ENCODE results near the gene TMEM184C. TPM values are rescaled to one million over a fixed set of nuclear protein-coding genes. Genes with fewer than 3 reads are reported as not detected.

Gene TMEM184C
- total and polyA plus RNA-seq, 2 donors = 17.3 to 37.0 TPM

GRCh38 chr4:147617841-147618691 lies 869 bp downstream of the TMEM184C start:
- peak overlapping the region; percentile 59 for H3K4me3 ChIP-seq (ENCODE audit: low read depth, low read length)
- 10% methylated on average over 17 of the region's 17 CpGs for WGBS
- no peaks in the 10 kb centered on the region for H3K36me3 ChIP-seq (ENCODE audit: insufficient read depth)
- DNase-seq (ENCODE audit: extremely low spot score) = no peak
- peak overlapping the region; percentile 69 for H3K27ac ChIP-seq (ENCODE audit: low read depth)
- H3K4me1 ChIP-seq (ENCODE audit: insufficient read depth) = no peaks in the 10 kb centered on the region

- H3K4me1 ChIP-seq (ENCODE audit: insufficient read depth) = no peaks in the 10 kb centered on the region
- 79% methylated on average over 2 of the region's 2 CpGs for WGBS
Measured at GRCh38 chr4:147620315-147620714, 3.1 kb downstream of the TMEM184C start.

DNA sequence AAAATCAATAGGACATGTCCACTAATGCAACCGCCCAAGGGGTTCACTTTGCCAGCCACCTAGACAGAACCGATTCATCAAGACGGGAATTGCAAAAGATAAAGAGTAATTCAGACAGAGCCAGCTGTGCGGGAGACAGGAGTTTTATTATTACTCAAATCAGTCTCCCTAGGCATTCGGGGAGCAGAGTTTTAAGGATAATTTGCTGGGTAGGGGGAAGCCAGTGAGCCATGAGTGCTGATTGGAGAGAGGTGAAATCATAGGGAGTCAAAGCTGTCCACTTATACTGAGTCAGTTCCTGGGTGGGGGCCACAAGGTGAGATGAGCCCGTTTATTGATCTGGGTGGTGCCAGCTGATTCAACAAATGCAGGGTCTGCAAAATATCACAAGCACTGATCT lies 8.5 kb downstream of the TMEM184C start:
- no peaks in the 10 kb centered on the region for H3K4me1 ChIP-seq (ENCODE audit: insufficient read depth)
- H3K36me3 ChIP-seq (ENCODE audit: insufficient read depth) = peaks cover 2% of the 10 kb centered on the region
- no peak for DNase-seq (ENCODE audit: extremely low spot score)
- H3K27ac ChIP-seq (ENCODE audit: low read depth) = no peak overlapping the region
- WGBS = 85% methylated on average over 6 of the region's 6 CpGs
- H3K4me3 ChIP-seq (ENCODE audit: low read depth, low read length) = no peak overlapping the region

More at GRCh38 chr4:147620315-147620714, 3.1 kb downstream of the TMEM184C start:
- Histone ChIP-seq H3K36me3 (ENCODE audit: insufficient read depth) (no peaks in the 10 kb centered on the region), H3K4me3 (ENCODE audit: low read depth, low read length) (no peak overlapping the region), H3K27ac (ENCODE audit: low read depth) (no peak overlapping the region)
- DNase-seq (ENCODE audit: extremely low spot score) = no peak

DNA sequence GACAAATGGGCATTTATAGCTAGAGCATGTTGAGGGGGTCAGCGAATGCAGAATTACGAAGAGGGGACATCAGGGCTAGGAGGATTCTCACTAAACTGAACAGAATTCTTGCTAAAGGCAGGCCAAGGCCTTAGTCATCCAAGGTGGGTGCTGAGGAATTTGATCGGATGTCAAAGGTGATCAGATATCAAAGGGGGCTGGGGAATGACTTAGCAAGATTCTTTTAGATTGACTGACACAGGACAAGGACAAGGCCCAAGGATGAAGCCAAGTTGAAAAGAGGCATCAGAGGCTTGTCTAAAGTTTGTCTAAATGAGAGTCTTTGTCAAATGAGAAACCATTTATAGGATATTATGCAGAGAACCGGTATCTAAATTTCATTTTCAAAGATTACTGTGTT lies 9.7 kb downstream of the TMEM184C start:
- WGBS = 96% methylated on average over 4 of the region's 4 CpGs
- no peak for DNase-seq (ENCODE audit: extremely low spot score)
- H3K36me3 ChIP-seq (ENCODE audit: insufficient read depth) = peaks cover 2% of the 10 kb centered on the region
- no peak overlapping the region for H3K27ac ChIP-seq (ENCODE audit: low read depth)
- H3K4me1 ChIP-seq (ENCODE audit: insufficient read depth) = no peaks in the 10 kb centered on the region
- H3K4me3 ChIP-seq (ENCODE audit: low read depth, low read length) = no peak overlapping the region

- H3K36me3 ChIP-seq (ENCODE audit: insufficient read depth) = peaks cover 2% of the 10 kb centered on the region
- WGBS = 52% methylated on average over 3 of the region's 3 CpGs
Measured at GRCh38 chr4:147628415-147628814, 11.2 kb downstream of the TMEM184C start.

GRCh38 chr4:147629783-147630730 lies 12.9 kb downstream of the TMEM184C start:
- 90% methylated on average over 1 of the region's 1 CpG for WGBS
- no peaks in the 10 kb centered on the region for H3K4me1 ChIP-seq (ENCODE audit: insufficient read depth)
- DNase-seq (ENCODE audit: extremely low spot score) = no peak
- H3K36me3 ChIP-seq (ENCODE audit: insufficient read depth) = peaks cover 2% of the 10 kb centered on the region
- no peak overlapping the region for H3K27ac ChIP-seq (ENCODE audit: low read depth)
- no peak overlapping the region for H3K4me3 ChIP-seq (ENCODE audit: low read depth, low read length)

More at GRCh38 chr4:147628415-147628814, 11.2 kb downstream of the TMEM184C start:
- H3K4me3 ChIP-seq (ENCODE audit: low read depth, low read length) = no peak overlapping the region
- H3K4me1 ChIP-seq (ENCODE audit: insufficient read depth) = no peaks in the 10 kb centered on the region
- DNase-seq (ENCODE audit: extremely low spot score) = no peak
- no peak overlapping the region for H3K27ac ChIP-seq (ENCODE audit: low read depth)

DNA sequence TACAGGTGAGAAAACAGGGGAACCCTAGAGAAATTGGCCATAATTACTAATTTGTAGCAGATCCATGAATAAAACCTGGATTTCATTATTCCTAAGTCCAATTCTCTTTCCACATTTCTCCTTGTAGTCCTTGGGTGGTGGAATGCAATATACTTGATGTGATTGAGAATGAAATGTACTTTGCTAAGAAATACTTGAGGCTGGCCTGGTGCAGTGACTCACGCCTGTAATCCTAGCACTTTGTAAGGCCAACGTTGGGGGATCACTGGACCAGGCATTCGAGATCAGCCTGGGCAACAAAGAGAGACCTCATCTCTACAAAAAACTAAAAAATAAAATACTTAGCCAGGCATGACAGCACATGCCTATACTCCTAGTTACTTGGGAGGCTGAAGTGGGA lies 15.9 kb downstream of the TMEM184C start:
- H3K36me3 ChIP-seq (ENCODE audit: insufficient read depth) = no peaks in the 10 kb centered on the region
- no peak overlapping the region for H3K27ac ChIP-seq (ENCODE audit: low read depth)
- no peak for DNase-seq (ENCODE audit: extremely low spot score)
- H3K4me3 ChIP-seq (ENCODE audit: low read depth, low read length) = no peak overlapping the region
- no peaks in the 10 kb centered on the region for H3K4me1 ChIP-seq (ENCODE audit: insufficient read depth)
- WGBS = 83% methylated on average over 3 of the region's 3 CpGs

- no peaks in the 10 kb centered on the region for H3K4me1 ChIP-seq (ENCODE audit: insufficient read depth)
- H3K4me3 ChIP-seq (ENCODE audit: low read depth, low read length) = no peak overlapping the region
- H3K36me3 ChIP-seq (ENCODE audit: insufficient read depth) = no peaks in the 10 kb centered on the region
- DNase-seq (ENCODE audit: extremely low spot score) = no peak
- H3K27ac ChIP-seq (ENCODE audit: low read depth) = no peak overlapping the region
- 71% methylated on average over 1 of the region's 1 CpG for WGBS
Measured at GRCh38 chr4:147633643-147634042, 16.4 kb downstream of the TMEM184C start.

DNA sequence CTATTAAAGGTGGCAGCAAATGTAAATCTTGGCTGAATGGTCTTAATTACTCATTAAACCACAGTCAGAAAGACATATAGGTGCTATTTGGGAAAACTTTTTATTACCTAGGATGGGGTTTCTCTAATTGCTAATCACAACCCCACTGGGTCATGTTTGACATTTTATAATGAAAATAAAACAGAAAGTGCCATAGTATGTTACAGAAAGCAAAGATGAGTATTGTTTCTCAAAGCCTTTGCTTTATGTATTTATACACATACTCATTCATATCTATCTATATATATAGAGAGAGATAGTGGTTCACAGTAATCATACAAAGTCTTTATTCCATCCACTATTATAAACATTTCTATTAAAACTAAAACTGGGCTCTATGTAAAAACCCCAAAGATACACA lies 18.2 kb downstream of the TMEM184C start:
- Histone ChIP-seq H3K27ac (ENCODE audit: low read depth) (no peak overlapping the region), H3K4me1 (ENCODE audit: insufficient read depth) (no peaks in the 10 kb centered on the region), H3K36me3 (ENCODE audit: insufficient read depth) (peaks cover 2% of the 10 kb centered on the region), H3K4me3 (ENCODE audit: low read depth, low read length) (no peak overlapping the region)
- DNase-seq (ENCODE audit: extremely low spot score) = no peak

DNA sequence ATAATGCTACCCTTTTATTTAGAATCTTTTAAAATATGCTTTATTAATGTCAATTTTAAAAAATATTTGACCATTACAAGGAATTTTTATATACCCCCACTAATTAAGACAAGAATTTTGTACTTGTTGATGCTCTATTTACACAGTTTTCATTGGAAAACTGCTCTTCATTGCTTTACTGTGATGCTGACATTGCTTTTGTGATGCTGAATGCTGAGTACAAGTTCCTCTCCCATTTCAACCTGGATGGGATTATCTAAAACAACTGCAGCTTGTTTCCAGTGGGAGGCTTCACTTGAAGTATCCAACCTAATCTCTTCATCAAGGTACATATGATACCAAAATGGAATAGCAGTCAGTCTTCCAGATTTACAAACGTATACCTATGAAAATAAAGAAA lies 21.2 kb downstream of the TMEM184C start:
- no peak overlapping the region for H3K27ac ChIP-seq (ENCODE audit: low read depth)
- H3K4me3 ChIP-seq (ENCODE audit: low read depth, low read length) = no peak overlapping the region
- H3K4me1 ChIP-seq (ENCODE audit: insufficient read depth) = no peaks in the 10 kb centered on the region
- WGBS = 67% methylated on average over 1 of the region's 1 CpG
- no peak for DNase-seq (ENCODE audit: extremely low spot score)
- peaks cover 2% of the 10 kb centered on the region for H3K36me3 ChIP-seq (ENCODE audit: insufficient read depth)

DNA sequence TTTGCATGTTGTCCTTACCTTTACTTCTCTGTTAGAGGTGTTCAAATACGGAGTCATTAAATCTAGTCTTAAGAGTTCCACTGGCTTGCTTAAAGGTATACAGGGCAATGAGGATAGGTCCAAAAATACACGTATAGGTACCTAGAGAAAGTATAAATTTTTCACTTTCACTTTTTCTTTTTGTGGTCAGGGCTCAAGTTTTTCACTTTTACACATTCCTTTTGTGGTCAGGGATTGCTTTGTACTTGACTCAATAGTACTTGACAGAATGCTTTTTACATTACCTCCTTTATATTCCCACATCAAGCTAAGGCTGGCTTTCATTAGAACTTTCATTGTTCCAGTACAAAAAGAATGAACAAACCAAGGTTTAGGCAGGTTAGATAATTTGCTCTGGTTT lies 21.7 kb downstream of the TMEM184C start:
- Histone ChIP-seq H3K27ac (ENCODE audit: low read depth) (no peak overlapping the region), H3K36me3 (ENCODE audit: insufficient read depth) (peaks cover 2% of the 10 kb centered on the region), H3K4me3 (ENCODE audit: low read depth, low read length) (no peak overlapping the region), H3K4me1 (ENCODE audit: insufficient read depth) (no peaks in the 10 kb centered on the region)
- DNase-seq (ENCODE audit: extremely low spot score) = no peak
- 77% methylated on average over 2 of the region's 2 CpGs for WGBS

- Histone ChIP-seq H3K36me3 (ENCODE audit: insufficient read depth) (peaks cover 2% of the 10 kb centered on the region), H3K4me1 (ENCODE audit: insufficient read depth) (no peaks in the 10 kb centered on the region)
Measured at GRCh38 chr4:147639388-147639787, 22.2 kb downstream of the TMEM184C start.

GRCh38 chr4:147640331-147640730 lies 23.1 kb downstream of the TMEM184C start:
- H3K27ac ChIP-seq (ENCODE audit: low read depth) = no peak overlapping the region
- peaks cover 2% of the 10 kb centered on the region for H3K36me3 ChIP-seq (ENCODE audit: insufficient read depth)
- DNase-seq (ENCODE audit: extremely low spot score) = no peak
- no peaks in the 10 kb centered on the region for H3K4me1 ChIP-seq (ENCODE audit: insufficient read depth)
- WGBS = 97% methylated on average over 1 of the region's 1 CpG
- H3K4me3 ChIP-seq (ENCODE audit: low read depth, low read length) = no peak overlapping the region

More at GRCh38 chr4:147639388-147639787, 22.2 kb downstream of the TMEM184C start:
- DNase-seq (ENCODE audit: extremely low spot score) = no peak
- H3K27ac ChIP-seq (ENCODE audit: low read depth) = no peak overlapping the region
- H3K4me3 ChIP-seq (ENCODE audit: low read depth, low read length) = no peak overlapping the region

GRCh38 chr4:147643616-147644015 lies 26.4 kb downstream of the TMEM184C start:
- Histone ChIP-seq H3K36me3 (ENCODE audit: insufficient read depth) (peaks cover 2% of the 10 kb centered on the region), H3K4me3 (ENCODE audit: low read depth, low read length) (no peak overlapping the region), H3K27ac (ENCODE audit: low read depth) (no peak overlapping the region), H3K4me1 (ENCODE audit: insufficient read depth) (no peaks in the 10 kb centered on the region)
- WGBS = 98% methylated on average over 1 of the region's 1 CpG
- no peak for DNase-seq (ENCODE audit: extremely low spot score)

All from urinary bladder (tissue), 4 donors.